ENCODE data around the gene PALM3.

PALM3 gene

DNA sequence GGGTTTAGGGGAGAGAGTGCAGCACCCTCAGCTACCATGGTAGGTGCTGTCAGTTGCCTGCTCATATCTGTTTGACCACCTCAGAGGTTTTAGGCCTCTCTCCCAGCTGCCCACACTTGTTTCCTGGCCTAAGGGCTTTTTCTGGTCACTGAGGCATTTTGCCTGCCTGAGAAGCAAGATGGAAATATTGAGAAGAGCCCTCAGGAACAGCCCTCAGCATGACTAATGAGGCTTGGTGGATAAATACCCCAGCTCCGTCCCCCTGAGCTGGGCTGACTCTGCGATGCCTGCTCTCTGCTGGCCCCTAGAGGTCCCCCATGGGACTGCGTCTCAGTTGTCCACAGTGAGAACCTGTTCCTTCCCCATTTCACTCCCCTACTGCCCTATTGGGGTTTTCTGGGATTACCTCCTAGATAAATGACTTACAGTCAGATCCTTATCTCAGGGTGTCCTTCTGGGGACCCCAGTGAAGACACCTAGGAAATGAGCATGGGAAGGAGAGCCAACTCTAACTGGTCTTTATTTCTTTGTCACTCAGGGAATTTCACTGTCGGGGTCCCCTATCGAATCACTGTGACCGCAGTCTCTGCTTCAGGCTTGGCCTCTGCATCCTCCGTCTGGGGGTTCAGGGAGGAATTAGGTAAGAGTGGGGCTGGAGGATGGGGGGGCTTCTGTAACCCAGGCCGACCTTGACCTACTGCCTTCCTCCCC is 13.3 kb downstream of the PALM3 start:
- TF ChIP-seq POLR2AphosphoS5 (IDR thresholded peaks at IDR 0.05; ENCODE audit: low read depth, low read length): no peak

GRCh38 chr19:14039181-14039580 is 22.7 kb downstream of the PALM3 start:
- TF ChIP-seq POLR2AphosphoS5 (IDR thresholded peaks at IDR 0.05; ENCODE audit: low read depth, low read length): no peak

GRCh38 chr19:14035706-14036105 is 26.2 kb downstream of the PALM3 start:
- TF ChIP-seq, protein P1, sequence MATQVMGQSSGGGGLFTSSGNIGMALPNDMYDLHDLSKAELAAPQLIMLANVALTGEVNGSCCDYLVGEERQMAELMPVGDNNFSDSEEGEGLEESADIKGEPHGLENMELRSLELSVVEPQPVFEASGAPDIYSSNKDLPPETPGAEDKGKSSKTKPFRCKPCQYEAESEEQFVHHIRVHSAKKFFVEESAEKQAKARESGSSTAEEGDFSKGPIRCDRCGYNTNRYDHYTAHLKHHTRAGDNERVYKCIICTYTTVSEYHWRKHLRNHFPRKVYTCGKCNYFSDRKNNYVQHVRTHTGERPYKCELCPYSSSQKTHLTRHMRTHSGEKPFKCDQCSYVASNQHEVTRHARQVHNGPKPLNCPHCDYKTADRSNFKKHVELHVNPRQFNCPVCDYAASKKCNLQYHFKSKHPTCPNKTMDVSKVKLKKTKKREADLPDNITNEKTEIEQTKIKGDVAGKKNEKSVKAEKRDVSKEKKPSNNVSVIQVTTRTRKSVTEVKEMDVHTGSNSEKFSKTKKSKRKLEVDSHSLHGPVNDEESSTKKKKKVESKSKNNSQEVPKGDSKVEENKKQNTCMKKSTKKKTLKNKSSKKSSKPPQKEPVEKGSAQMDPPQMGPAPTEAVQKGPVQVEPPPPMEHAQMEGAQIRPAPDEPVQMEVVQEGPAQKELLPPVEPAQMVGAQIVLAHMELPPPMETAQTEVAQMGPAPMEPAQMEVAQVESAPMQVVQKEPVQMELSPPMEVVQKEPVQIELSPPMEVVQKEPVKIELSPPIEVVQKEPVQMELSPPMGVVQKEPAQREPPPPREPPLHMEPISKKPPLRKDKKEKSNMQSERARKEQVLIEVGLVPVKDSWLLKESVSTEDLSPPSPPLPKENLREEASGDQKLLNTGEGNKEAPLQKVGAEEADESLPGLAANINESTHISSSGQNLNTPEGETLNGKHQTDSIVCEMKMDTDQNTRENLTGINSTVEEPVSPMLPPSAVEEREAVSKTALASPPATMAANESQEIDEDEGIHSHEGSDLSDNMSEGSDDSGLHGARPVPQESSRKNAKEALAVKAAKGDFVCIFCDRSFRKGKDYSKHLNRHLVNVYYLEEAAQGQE (IDR thresholded peaks at IDR 0.05; ENCODE audit: insufficient read depth in 1 of 2, low read depth in 2 of 2, low read length in 2 of 2): no peak
- no peak for TF ChIP-seq TAF1 (IDR thresholded peaks at IDR 0.05; ENCODE audit: borderline replicate concordance, insufficient read depth, low read length)
- no peak for TF ChIP-seq POLR2AphosphoS5 (IDR thresholded peaks at IDR 0.05; ENCODE audit: low read depth, low read length)

- TF ChIP-seq FOXP2 (optimal IDR thresholded peaks at IDR 0.05; ENCODE audit: borderline replicate concordance, extremely low read depth, extremely low read length, insufficient read depth) (no peak), POLR2AphosphoS5 (IDR thresholded peaks at IDR 0.05; ENCODE audit: low read depth, low read length) (no peak), TAF1 (IDR thresholded peaks at IDR 0.05; ENCODE audit: borderline replicate concordance, insufficient read depth, low read length) (no peak), SIN3A (IDR thresholded peaks at IDR 0.05; ENCODE audit: borderline replicate concordance, insufficient read depth, low read length) (no peak)
- TF ChIP-seq, protein P1 (IDR thresholded peaks at IDR 0.05; ENCODE audit: insufficient read depth in 1 of 2, low read depth in 2 of 2, low read length in 2 of 2): no peak
These were observed 27.9 kb downstream of the PALM3 start for GRCh38 chr19:14033946-14034345.

- TF ChIP-seq POLR2AphosphoS5 (IDR thresholded peaks at IDR 0.05; ENCODE audit: low read depth, low read length) (no peak), FOXP2 (optimal IDR thresholded peaks at IDR 0.05; ENCODE audit: borderline replicate concordance, extremely low read depth, extremely low read length, insufficient read depth) (peak; percentile 46)
These were observed 30.0 kb downstream of the PALM3 start, which contains the start of gene IL27RA for GRCh38 chr19:14031719-14032480. Gene IL27RA, plus strand, starts transcription at chr19:14031762. Its CDS starts 111 bp downstream, at chr19:14031873.

DNA sequence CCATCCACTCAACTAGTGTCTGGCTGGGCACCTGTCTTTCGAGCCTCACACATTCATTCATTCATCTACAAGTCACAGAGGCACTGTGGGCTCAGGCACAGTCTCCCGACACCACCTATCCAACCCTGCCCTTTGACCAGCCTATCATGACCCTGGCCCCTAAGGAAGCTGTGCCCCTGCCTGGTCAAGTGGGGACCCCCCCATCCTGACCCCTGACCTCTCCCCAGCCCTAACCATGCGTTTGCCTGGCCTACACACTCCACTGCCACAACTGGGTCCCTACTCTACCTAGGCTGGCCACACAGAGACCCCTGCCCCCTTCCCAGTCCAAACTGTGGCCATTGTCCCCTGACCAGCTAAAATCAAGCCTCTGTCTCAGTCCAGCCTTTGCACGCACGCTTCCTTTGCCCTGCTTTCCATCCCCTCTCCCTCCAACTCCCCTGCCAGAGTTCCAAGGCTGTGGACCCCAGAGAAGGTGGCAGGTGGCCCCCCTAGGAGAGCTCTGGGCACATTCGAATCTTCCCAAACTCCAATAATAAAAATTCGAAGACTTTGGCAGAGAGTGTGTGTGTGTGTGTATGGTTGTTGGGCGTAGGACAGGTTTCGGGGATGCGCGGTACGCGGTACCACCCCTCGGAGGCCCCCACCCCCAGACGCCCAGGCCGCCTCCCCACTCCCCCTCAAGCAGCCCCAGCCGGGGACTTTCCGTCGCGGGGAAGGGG is 30.7 kb downstream of the PALM3 start:
- TF ChIP-seq POLR2AphosphoS5 (IDR thresholded peaks at IDR 0.05; ENCODE audit: low read depth, low read length) (no peak), TAF1 (IDR thresholded peaks at IDR 0.05; ENCODE audit: borderline replicate concordance, insufficient read depth, low read length) (no peak), FOXP2 (optimal IDR thresholded peaks at IDR 0.05; ENCODE audit: borderline replicate concordance, extremely low read depth, extremely low read length, insufficient read depth) (no peak), SIN3A (IDR thresholded peaks at IDR 0.05; ENCODE audit: borderline replicate concordance, insufficient read depth, low read length) (no peak)
- TF ChIP-seq, protein P1 (IDR thresholded peaks at IDR 0.05; ENCODE audit: insufficient read depth in 1 of 2, low read depth in 2 of 2, low read length in 2 of 2): no peak

Data from PFSK-1 (cell line).